ENCODE measurements around the gene ARMC7.

GRCh38 chr17:75152523-75152921, 42.8 kb downstream of the ARMC7 start:
- TF ChIP-seq RFX5 (IDR thresholded peaks at IDR 0.05; ENCODE audit: low read depth, low read length) (no peak), CTCF (conservative IDR thresholded peaks at IDR 0.05; ENCODE audit: low read depth, low read length) (no peak), POLR2A (IDR thresholded peaks at IDR 0.05; ENCODE audit: low read depth, low read length) (no peak), RAD21 (IDR thresholded peaks at IDR 0.05; ENCODE audit: low read length) (no peak), USF2 (IDR thresholded peaks at IDR 0.05; ENCODE audit: low read depth, low read length) (no peak), CHD1 (IDR thresholded peaks at IDR 0.05; ENCODE audit: low read depth, low read length) (no peak), CEBPB (IDR thresholded peaks at IDR 0.05; ENCODE audit: low read depth, low read length) (no peak), RCOR1 (IDR thresholded peaks at IDR 0.05; ENCODE audit: insufficient replicate concordance, low read length) (no peak), MAFK (IDR thresholded peaks at IDR 0.05; ENCODE audit: low read depth, low read length) (no peak)
